Ovary (tissue), 3 donors: Measurements from ENCODE around the gene SRRM3.

Experiments
- CTCF ChIP-seq, 3 donors: fragments of 450-650 bp in 2 of 3; fragments of 200-600 bp in 1 of 3; IDR thresholded peaks; one replicate each; pipeline versions ENCODE4 v1.5.1 to v1.8.0; 2016 to 2022; ENCODE audit warnings: antibody characterized with exemption in 3 of 3, mild to moderate bottlenecking in 1 of 3
- POLR2A ChIP-seq: fragments of 450-650 bp; IDR thresholded peaks from one replicate; pipeline ENCODE4 v1.6.1; 2017; ENCODE audit warnings: antibody characterized with exemption, mild to moderate bottlenecking, moderate library complexity
- donor health status: DM: no; HTN: no; CAD: no.

- TF ChIP-seq CTCF (IDR thresholded peaks at IDR 0.05): peak in 1 of 3 donors; percentile 28
- TF ChIP-seq POLR2A: peak; percentile 82
Observed at GRCh38 chr7:76302347-76303201, 100.9 kb downstream of the SRRM3 start, which contains the start of gene HSPB1.
